PC-9 (cell line): ENCODE results near the gene VCL. TPM values are rescaled to one million over a fixed set of nuclear protein-coding genes. Genes with fewer than 3 reads are reported as not detected.

Source experiments
- BruUV-seq: library from RNA; stranded (reverse); fragments of 400-500 nt; replicated peaks from 2 replicates; lab custom pipeline; 2021; lab: Mats Ljungman, UMichigan
- CTCF ChIA-PET: fragments of 300-600 bp; sonication (Branson Sonifier 250); formaldehyde crosslinking; loops from one replicate; lab custom pipeline; 2022; ENCODE audit warnings: antibody characterized with exemption; lab: Charles Lee
- POLR2A ChIA-PET: fragments of 300-600 bp; sonication (Branson Sonifier 250); formaldehyde crosslinking; loops from one replicate; lab custom pipeline; 2022; ENCODE audit warnings: antibody characterized with exemption; ENCODE audit not compliant: unreplicated experiment; lab: Charles Lee
- DNase-seq, 2 experiments: peaks; one replicate each; pipeline versions ENCODE4 v3.0.0 to v3.0.0-alpha.2; 2015 to 2022; ENCODE audit warnings: mixed read lengths in 1 of 2
- H2AFZ ChIP-seq: fragments of 200-600 bp; sonication (generic); 2 replicates; pipeline ENCODE4 v1.8.1; 2017; ENCODE audit warnings: antibody characterized with exemption
- H3F3A ChIP-seq: fragments of 200-600 bp; sonication (generic); 2 replicates; pipeline ENCODE4 v1.8.1; 2017; ENCODE audit warnings: antibody characterized with exemption, mild to moderate bottlenecking, low read depth; ENCODE audit not compliant: insufficient read depth
- H3K27ac ChIP-seq: fragments of 200-600 bp; sonication (generic); 2 replicates; pipeline ENCODE4 v1.6.1; 2016; ENCODE audit warnings: mixed run types
- H3K27me3 ChIP-seq: fragments of 200-600 bp; sonication (generic); 2 replicates; pipeline ENCODE4 v1.6.1; 2016; ENCODE audit warnings: low read depth, mixed run types; ENCODE audit not compliant: insufficient read depth
- H3K36me3 ChIP-seq: fragments of 200-600 bp; sonication (generic); 2 replicates; pipeline ENCODE4 v1.6.1; 2016; ENCODE audit warnings: low read depth, mixed run types
- H3K4me1 ChIP-seq: fragments of 200-600 bp; sonication (generic); replicated peaks from 2 replicates; pipeline ENCODE4 v1.6.1; 2016; ENCODE audit warnings: mixed run types; ENCODE audit not compliant: insufficient read depth
- H3K4me2 ChIP-seq: fragments of 200-600 bp; sonication (generic); 2 replicates; pipeline ENCODE4 v1.6.1; 2017; ENCODE audit warnings: mixed run types
- H3K4me3 ChIP-seq: fragments of 200-600 bp; sonication (generic); 2 replicates; pipeline ENCODE4 v1.6.1; 2016; ENCODE audit warnings: mixed run types
- H3K79me2 ChIP-seq: fragments of 200-600 bp; sonication (generic); 2 replicates; pipeline ENCODE4 v1.6.1; 2017; ENCODE audit warnings: low read depth, mixed run types
- H3K9me2 ChIP-seq: fragments of 200-600 bp; sonication (generic); 2 replicates; pipeline ENCODE4 v1.8.1; 2017; ENCODE audit warnings: mild to moderate bottlenecking; ENCODE audit not compliant: insufficient read depth
- H3K9me3 ChIP-seq: fragments of 200-600 bp; sonication (generic); 2 replicates; pipeline ENCODE4 v1.8.1; 2016; ENCODE audit warnings: low read depth; ENCODE audit not compliant: insufficient read depth
- H4K20me1 ChIP-seq: fragments of 200-600 bp; sonication (generic); 2 replicates; pipeline ENCODE4 v1.8.1; 2017; ENCODE audit not compliant: insufficient read depth
- CTCF ChIP-seq: fragments of 200-600 bp; sonication (generic); conservative IDR thresholded peaks from 2 replicates; pipeline ENCODE4 v1.6.1; 2017; ENCODE audit warnings: mixed run types, antibody characterized with exemption, mild to moderate bottlenecking, moderate library complexity
- EZH2 ChIP-seq: fragments of 200-600 bp; sonication (generic); IDR thresholded peaks from 2 replicates; pipeline ENCODE4 v1.8.0; 2017; ENCODE audit warnings: antibody characterized with exemption, low read depth
- intact Hi-C: fragments of 100-400 bp; cut with micrococcal nuclease; formaldehyde crosslinking; loops from one replicate; pipeline ENCODE4 v1.10.0; 2022; ENCODE audit not compliant: unreplicated experiment
- total RNA-seq: library from RNA; stranded (reverse); gene quantifications from 2 replicates; pipeline ENCODE4 v1.2.3, GENCODE V29; 2021

VCL gene
- total RNA-seq, 1 experiment from 2014 or later = 208 TPM

- Histone ChIP-seq H3K79me2 (no peaks in the 10 kb centered on the region), H3K27me3 (no peaks in the 10 kb centered on the region), H3K9me2 (no peaks in the 10 kb centered on the region; the same call in 1 of the 2 replicates), H3K4me3 (no peak overlapping the region), H3K27ac (no peak overlapping the region), H4K20me1 (no peaks in the 10 kb centered on the region), H3K4me1 (no peaks in the 10 kb centered on the region), H3F3A (0 out of 2 replicates have a peak, but pooled peaks cover 4% of the 10 kb centered on the region), H3K9me3 (no peaks in the 10 kb centered on the region), H3K4me2 (no peak overlapping the region), H2AFZ (no peak overlapping the region), H3K36me3 (no peaks in the 10 kb centered on the region)
- TF ChIP-seq CTCF (no peak), EZH2 (no peak)
- no peak for DNase-seq
- CTCF ChIA-PET = no interaction called here
- BruUV-seq = no TSS peak
- intact Hi-C loops = no loop called here
- POLR2A ChIA-PET = interaction anchor here (0.6 kb wide), 1 partner anchor 24 kb away, joined by 3 read pairs; no protein-coding TSS in a partner anchor
These were observed 22.5 kb upstream of the VCL start for GRCh38 chr10:73975388-73975787.

GRCh38 chr10:73979141-73979808 is 18.6 kb upstream of the VCL start:
- no peak for DNase-seq
- TF ChIP-seq CTCF = no peak
- no peak for TF ChIP-seq EZH2
- Histone ChIP-seq H3F3A (no peaks in the 10 kb centered on the region), H3K79me2 (no peaks in the 10 kb centered on the region), H3K4me1 (no peaks in the 10 kb centered on the region), H3K27ac (no peak overlapping the region), H3K4me3 (no peak overlapping the region), H3K36me3 (no peaks in the 10 kb centered on the region), H3K9me3 (no peaks in the 10 kb centered on the region), H3K9me2 (no peaks in the 10 kb centered on the region), H4K20me1 (no peaks in the 10 kb centered on the region), H3K4me2 (no peak overlapping the region), H2AFZ (no peak overlapping the region), H3K27me3 (no peaks in the 10 kb centered on the region)
- no TSS peak for BruUV-seq
- ChIA-PET POLR2A (interaction anchor here (0.6 kb wide), 1 partner anchor 102 kb away, joined by 5 read pairs; no protein-coding TSS in a partner anchor), CTCF (interaction anchor here (0.7 kb wide), 2 partner anchors 101 to 640 kb away, joined by 3 to 27 read pairs; no protein-coding TSS in a partner anchor)
- intact Hi-C loops = no loop called here

- no peak overlapping the region for H3K4me3 ChIP-seq
- H2AFZ ChIP-seq = no peak overlapping the region
- no peak overlapping the region for H3K4me2 ChIP-seq
- CTCF ChIA-PET = interaction anchor here (0.5 kb wide), 1 partner anchor 144 kb away, joined by 6 read pairs; no protein-coding TSS in a partner anchor
- no peak overlapping the region for H3K27ac ChIP-seq
- H3K79me2 ChIP-seq = no peaks in the 10 kb centered on the region
- TF ChIP-seq EZH2 = no peak
- no peak for TF ChIP-seq CTCF
- no peaks in the 10 kb centered on the region for H3K4me1 ChIP-seq
- H4K20me1 ChIP-seq = no peaks in the 10 kb centered on the region
- H3K36me3 ChIP-seq = no peaks in the 10 kb centered on the region
- BruUV-seq = no TSS peak
- no peaks in the 10 kb centered on the region for H3K9me3 ChIP-seq
- H3K9me2 ChIP-seq = no peaks in the 10 kb centered on the region
- no peaks in the 10 kb centered on the region for H3K27me3 ChIP-seq
- intact Hi-C loops = no loop called here
- POLR2A ChIA-PET = interaction anchor here (0.6 to 1.3 kb wide), 2 partner anchors 23 to 102 kb away, joined by 5 to 7 read pairs; no protein-coding TSS in a partner anchor
- peak in 1 of 2 experiments; percentile 38 for DNase-seq
- H3F3A ChIP-seq = no peaks in the 10 kb centered on the region
These were observed 18.0 kb upstream of the VCL start for GRCh38 chr10:73979809-73980433.
